Ishikawa (cell line): ENCODE measurements around the gene ADGRL3.

ENCODE experiments used
- CREB1 ChIP-seq: IDR thresholded peaks from 2 replicates; pipeline ENCODE4 v1.6.1; 2012; ENCODE audit warnings: low read depth
- EP300 ChIP-seq: IDR thresholded peaks from 2 replicates; pipeline ENCODE4 v1.6.1; 2012; ENCODE audit warnings: borderline replicate concordance
- FOXM1 ChIP-seq: IDR thresholded peaks from 2 replicates; pipeline ENCODE4 v1.6.1; 2012; ENCODE audit warnings: low read depth, borderline replicate concordance
- TAF1 ChIP-seq: IDR thresholded peaks from 2 replicates; pipeline ENCODE4 v1.6.1; 2012; ENCODE audit warnings: low read depth, mild to moderate bottlenecking
- TF ChIP-seq, protein P1 (sequence below): IDR thresholded peaks from 2 replicates; pipeline ENCODE4 v1.6.1; 2012

DNA sequence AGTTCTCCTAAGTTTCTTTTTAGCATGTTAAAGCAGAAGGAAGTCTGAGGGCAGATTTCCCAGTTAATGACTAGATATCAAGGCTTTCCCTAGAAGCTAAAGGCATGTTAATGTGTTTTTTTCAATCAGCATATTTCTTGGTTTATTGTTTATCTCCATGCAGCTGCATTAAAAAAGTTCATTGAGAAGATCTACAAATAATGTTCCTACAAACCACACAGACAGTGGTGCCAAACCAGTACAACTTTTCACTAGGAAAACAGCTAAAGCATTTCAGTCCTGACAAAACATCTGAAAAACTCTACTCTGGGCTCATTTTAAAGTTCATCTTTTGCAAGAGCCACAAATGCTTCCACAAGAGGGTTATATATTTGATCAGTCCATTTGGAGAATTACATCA is 320.0 kb downstream of the ADGRL3 start:
- TF ChIP-seq FOXM1 (no peak), TAF1 (no peak), EP300 (no peak), CREB1 (no peak)
- TF ChIP-seq, protein P1, sequence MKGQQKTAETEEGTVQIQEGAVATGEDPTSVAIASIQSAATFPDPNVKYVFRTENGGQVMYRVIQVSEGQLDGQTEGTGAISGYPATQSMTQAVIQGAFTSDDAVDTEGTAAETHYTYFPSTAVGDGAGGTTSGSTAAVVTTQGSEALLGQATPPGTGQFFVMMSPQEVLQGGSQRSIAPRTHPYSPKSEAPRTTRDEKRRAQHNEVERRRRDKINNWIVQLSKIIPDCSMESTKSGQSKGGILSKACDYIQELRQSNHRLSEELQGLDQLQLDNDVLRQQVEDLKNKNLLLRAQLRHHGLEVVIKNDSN, result no peak
